HCT116 (cell line): Measurements from ENCODE around the gene KNDC1. TPM values are rescaled to one million over a fixed set of nuclear protein-coding genes. Genes with fewer than 3 reads are reported as not detected.

ENCODE experiments used
- ATAC-seq: fragments of 200-7000 bp; cut with Tn5 transposase; 2 replicates; pipeline ENCODE4 v1.9.1; 2020; ENCODE audit warnings: mild to moderate bottlenecking, moderate library complexity
- BruUV-seq: library from RNA; stranded (reverse); fragments of 400-500 nt; replicated peaks from 2 replicates; lab custom pipeline; 2021; lab: Mats Ljungman, UMichigan
- CTCF ChIA-PET: fragments of 300-600 bp; sonication (Branson Sonifier 250); formaldehyde crosslinking; loops from one replicate; lab custom pipeline; 2021; ENCODE audit warnings: antibody characterized with exemption; lab: Charles Lee
- POLR2A ChIA-PET: fragments of 300-600, 350-600 bp; sonication (Branson Sonifier 250); formaldehyde crosslinking; loops from one replicate; lab custom pipeline; 2021; ENCODE audit warnings: antibody characterized with exemption; lab: Charles Lee
- RAD21 ChIA-PET, 2 experiments: fragments of 300-600 bp; sonication (Branson Sonifier 250); formaldehyde crosslinking; loops; one replicate each; lab custom pipeline; 2023; ENCODE audit warnings: low total read pairs in 2 of 2; ENCODE audit not compliant: uncharacterized antibody in 2 of 2, unreplicated experiment in 2 of 2, low non-redundant PET in 1 of 2; lab: Charles Lee
- DNase-seq: peaks from one replicate; pipeline ENCODE4 v3.0.0-alpha.2; 2010; ENCODE audit warnings: low read depth, low spot score
- H2AFZ ChIP-seq: fragments of 200-600 bp; shearing (Covaris generic), sonication (generic); 2 replicates; pipeline ENCODE4 v1.6.1; 2017; ENCODE audit warnings: low read depth, mixed run types, mixed read lengths, antibody characterized with exemption, low read length; ENCODE audit not compliant: poor library complexity, severe bottlenecking
- H3K27ac ChIP-seq: 2 replicates; pipeline ENCODE4 v1.5.1; 2012; ENCODE audit warnings: low read depth, low read length
- H3K27me3 ChIP-seq: fragments of 200-600 bp; sonication (generic); 2 replicates; pipeline ENCODE4 v1.6.1; 2016; ENCODE audit warnings: mixed run types, low read length, mixed read lengths; ENCODE audit not compliant: insufficient read depth
- H3K36me3 ChIP-seq, 2 experiments: fragments of 200-500 bp in 1 of 2; fragments of 200-600 bp in 1 of 2; sonication (Bioruptor generic) in 1 of 2; sonication (generic) in 1 of 2; 2 replicates each; pipeline versions ENCODE4 v1.5.1 to v1.6.1; 2014 to 2016; ENCODE audit warnings: low read length in 2 of 2, inconsistent platforms in 1 of 2, mixed read lengths in 1 of 2, mixed run types in 1 of 2; ENCODE audit not compliant: insufficient read depth in 2 of 2, control insufficient read depth in 1 of 2
- H3K4me1 ChIP-seq, 2 experiments: fragments of 200-600 bp in 1 of 2; sonication (generic) in 1 of 2; 2 replicates each; pipeline versions ENCODE4 v1.5.1 to v1.6.1; 2012 to 2017; ENCODE audit warnings: low read length in 2 of 2, inconsistent platforms in 1 of 2, mild to moderate bottlenecking in 1 of 2, mixed read lengths in 1 of 2, mixed run types in 1 of 2, moderate library complexity in 1 of 2; ENCODE audit not compliant: insufficient read depth in 2 of 2, control insufficient read depth in 1 of 2
- H3K4me2 ChIP-seq: fragments of 200-600 bp; sonication (generic); 2 replicates; pipeline ENCODE4 v1.6.1; 2017; ENCODE audit warnings: mixed run types, low read length, mixed read lengths
- H3K4me3 ChIP-seq, 2 experiments: fragments of 200-600 bp in 1 of 2; sonication (generic) in 1 of 2; replicated peaks in 1 of 2; 2 replicates each; pipeline ENCODE4 v1.5.1; 2011 to 2016; ENCODE audit warnings: low read length in 2 of 2, control low read depth in 1 of 2, low read depth in 1 of 2, mild to moderate bottlenecking in 1 of 2, mixed read lengths in 1 of 2, mixed run types in 1 of 2
- H3K79me2 ChIP-seq: fragments of 200-600 bp; sonication (generic); 2 replicates; pipeline ENCODE4 v1.6.1; 2017; ENCODE audit warnings: mild to moderate bottlenecking, mixed run types, low read length, moderate library complexity, mixed read lengths; ENCODE audit not compliant: insufficient read depth
- H3K9ac ChIP-seq: fragments of 200-600 bp; sonication (generic); 2 replicates; pipeline ENCODE4 v1.6.1; 2016; ENCODE audit warnings: low read length, mixed read lengths
- H3K9me2 ChIP-seq: fragments of 200-600 bp; sonication (generic), shearing (Covaris generic); 2 replicates; pipeline ENCODE4 v1.6.1; 2017; ENCODE audit warnings: mixed run types, mild to moderate bottlenecking, moderate library complexity; ENCODE audit not compliant: insufficient read depth
- H3K9me3 ChIP-seq, 2 experiments: fragments of 200-500 bp in 1 of 2; fragments of 200-600 bp in 1 of 2; sonication (Bioruptor generic) in 1 of 2; sonication (generic) in 1 of 2; 2 replicates each; pipeline ENCODE4 v1.6.1; 2014 to 2017; ENCODE audit warnings: low read length in 2 of 2, mixed read lengths in 2 of 2, inconsistent platforms in 1 of 2, low read depth in 1 of 2, mild to moderate bottlenecking in 1 of 2, mixed run types in 1 of 2, moderate library complexity in 1 of 2; ENCODE audit not compliant: control insufficient read depth in 1 of 2, insufficient read depth in 1 of 2
- H4K20me1 ChIP-seq: fragments of 200-600 bp; sonication (generic), shearing (Covaris generic); 2 replicates; pipeline ENCODE4 v1.6.1; 2017; ENCODE audit warnings: mixed run types, mild to moderate bottlenecking, moderate library complexity; ENCODE audit not compliant: insufficient read depth
- ATF3 ChIP-seq: IDR thresholded peaks from 2 replicates; pipeline ENCODE4 v1.6.1; 2012
- POLR2A ChIP-seq: IDR thresholded peaks from 2 replicates; pipeline ENCODE4 v1.7.0; 2011; ENCODE audit warnings: borderline replicate concordance; ENCODE audit not compliant: insufficient read depth, insufficient read length; ENCODE audit errors: extremely low read depth
- SIN3A ChIP-seq: IDR thresholded peaks from 2 replicates; pipeline ENCODE4 v1.6.1; 2012; ENCODE audit warnings: low read depth
- SRF ChIP-seq: IDR thresholded peaks from 2 replicates; pipeline ENCODE4 v1.6.1; 2012; ENCODE audit warnings: low read depth
- TCF7L2 ChIP-seq: IDR thresholded peaks from 2 replicates; pipeline ENCODE4 v1.7.0; 2011; ENCODE audit warnings: borderline replicate concordance, inconsistent platforms; ENCODE audit not compliant: insufficient read depth, insufficient read length; ENCODE audit errors: extremely low read depth
- YY1 ChIP-seq: IDR thresholded peaks from 2 replicates; pipeline ENCODE4 v1.6.1; 2011; ENCODE audit warnings: low read length, low read depth, moderate library complexity, mild to moderate bottlenecking; ENCODE audit not compliant: insufficient replicate concordance; ENCODE audit errors: extremely low read depth
- ZBTB33 ChIP-seq: IDR thresholded peaks from 2 replicates; pipeline ENCODE4 v1.6.1; 2011; ENCODE audit warnings: mild to moderate bottlenecking, low read length, moderate library complexity; ENCODE audit not compliant: insufficient replicate concordance; ENCODE audit errors: extremely low read depth
- ZFX ChIP-seq: fragments of 450-650 bp; IDR thresholded peaks from 2 replicates; pipeline ENCODE4 v1.6.1; 2017
- ZNF274 ChIP-seq: fragments of 200-500 bp; sonication (Bioruptor generic); IDR thresholded peaks from 2 replicates; pipeline ENCODE4 v1.6.1; 2014; ENCODE audit warnings: mild to moderate bottlenecking, low read depth, low read length, inconsistent platforms
- intact Hi-C: fragments of 100-400 bp; cut with micrococcal nuclease; formaldehyde crosslinking; loops from 2 replicates; pipeline ENCODE4 v1.10.0; 2022
- total RNA-seq: library from RNA; stranded (reverse); gene quantifications from one replicate; pipeline ENCODE4 v1.2.1, GENCODE V29; 2021; ENCODE audit not compliant: unreplicated experiment

Gene KNDC1
- total RNA-seq, 1 experiment from 2014 or later = 3.6 TPM

GRCh38 chr10:133128126-133129070 lies 31.6 kb upstream of the KNDC1 start:
- Histone ChIP-seq H4K20me1 (no peaks in the 10 kb centered on the region), H3K79me2 (no peaks in the 10 kb centered on the region), H3K9me3 (no peaks in the 10 kb centered on the region), H3K9me2 (no peaks in the 10 kb centered on the region), H3K4me1 (peaks cover 0 to 4% of the 10 kb centered on the region in 2 experiments; a peak in 2 of 4 replicates), H3K27ac (no peak overlapping the region), H3K27me3 (no peaks in the 10 kb centered on the region), H3K4me3 (no peak overlapping the region), H3K9ac (no peak overlapping the region), H3K36me3 (no peaks in the 10 kb centered on the region), H3K4me2 (no peak overlapping the region)
- DNase-seq (no peak), ATAC-seq (no peak)
- intact Hi-C loops = no loop called here
- CTCF ChIA-PET = no interaction called here
- POLR2A ChIA-PET = no interaction called here
- RAD21 ChIA-PET = no interaction called here
- BruUV-seq = no TSS peak
- TF ChIP-seq SRF = no peak
- TF ChIP-seq POLR2A = no peak
- TF ChIP-seq ZFX = no peak
- TF ChIP-seq TCF7L2 = no peak
- TF ChIP-seq SIN3A = no peak
- no peak for TF ChIP-seq ZNF274
- TF ChIP-seq, all 23 proteins: peak for 0
- H2AFZ ChIP-seq = no peak overlapping the region

GRCh38 chr10:133129071-133129858 lies 30.8 kb upstream of the KNDC1 start:
- H2AFZ ChIP-seq = no peak overlapping the region
- no peak overlapping the region for H3K4me2 ChIP-seq
- DNase-seq (no peak), ATAC-seq (no peak)
- H3K9ac ChIP-seq = no peak overlapping the region
- H4K20me1 ChIP-seq = no peaks in the 10 kb centered on the region
- ChIA-PET POLR2A (no interaction called here), RAD21 (no interaction called here), CTCF (no interaction called here)
- H3K4me3 ChIP-seq = no peak overlapping the region
- H3K27me3 ChIP-seq = no peaks in the 10 kb centered on the region
- BruUV-seq = no TSS peak
- no peaks in the 10 kb centered on the region for H3K9me2 ChIP-seq
- no peak overlapping the region for H3K27ac ChIP-seq
- peaks cover 0 to 4% of the 10 kb centered on the region in 2 experiments; a peak in 2 of 4 replicates for H3K4me1 ChIP-seq
- TF ChIP-seq ATF3 (no peak), ZBTB33 (no peak), YY1 (no peak)
- intact Hi-C loops = no loop called here
- no peaks in the 10 kb centered on the region for H3K9me3 ChIP-seq
- H3K36me3 ChIP-seq = no peaks in the 10 kb centered on the region
- H3K79me2 ChIP-seq = no peaks in the 10 kb centered on the region
